Stimulated activated CD4-positive, alpha-beta T cell treated with anti-CD3 and anti-CD28 coated beads, Interleukin-4, amount 100 ng/mL, for 48 hours (primary cell): ENCODE data around the gene PACS2.
"Not testable (repeated sequence)": the region's sequence is repeated elsewhere in the genome, so short reads cannot be mapped to it uniquely, and the experiment has no call there.

Experiments used
- DNase-seq, 2 donors: peaks; one replicate each; pipeline ENCODE4 v3.0.0-alpha.2; 2020; ENCODE audit warnings: low read depth in 2 of 2

Gene PACS2

GRCh38 chr14:105350450-105351244, 36.1 kb downstream of the PACS2 start:
- no peak for DNase-seq

- no peak for DNase-seq
Observed at GRCh38 chr14:105351410-105351809, 36.9 kb downstream of the PACS2 start.

GRCh38 chr14:105351920-105352851, 37.6 kb downstream of the PACS2 start:
- peak; percentile 79 to 83 for DNase-seq

- DNase-seq: no peak
Observed at GRCh38 chr14:105353136-105353535, 38.6 kb downstream of the PACS2 start.

- DNase-seq: no peak
Observed at GRCh38 chr14:105354541-105354940, 40.0 kb downstream of the PACS2 start.

GRCh38 chr14:105355049-105355575, 40.6 kb downstream of the PACS2 start:
- no peak for DNase-seq

GRCh38 chr14:105355850-105356604, 41.5 kb downstream of the PACS2 start:
- no peak for DNase-seq

- no peak for DNase-seq
Observed at GRCh38 chr14:105356927-105357326, 42.4 kb downstream of the PACS2 start.

- DNase-seq: no peak
Observed at GRCh38 chr14:105357626-105358025, 43.1 kb downstream of the PACS2 start.

- no peak for DNase-seq
Observed at GRCh38 chr14:105358140-105358846, 43.7 kb downstream of the PACS2 start.

- no peak for DNase-seq
Observed at GRCh38 chr14:105358943-105359342, 44.4 kb downstream of the PACS2 start.

GRCh38 chr14:105361412-105361811, 46.9 kb downstream of the PACS2 start:
- DNase-seq: not testable (repeated sequence)

- peak in 1 of 2 donors; percentile 15 for DNase-seq
Observed at GRCh38 chr14:105363847-105364708, 49.5 kb downstream of the PACS2 start.

- no peak for DNase-seq
Observed at GRCh38 chr14:105365101-105365500, 50.6 kb downstream of the PACS2 start.

- no peak for DNase-seq
Observed at GRCh38 chr14:105365681-105366080, 51.1 kb downstream of the PACS2 start.

- no peak for DNase-seq
Observed at GRCh38 chr14:105366386-105367074, 52.0 kb downstream of the PACS2 start.

- no peak for DNase-seq
Observed at GRCh38 chr14:105367116-105368031, 52.8 kb downstream of the PACS2 start.

- no peak for DNase-seq
Observed at GRCh38 chr14:105368032-105368417, 53.5 kb downstream of the PACS2 start.
